ENCODE results near the gene GSAP.

Gene GSAP

GRCh38 chr7:77458786-77459185 is 42.6 kb upstream of the GSAP start:
- no peak overlapping the region for H3K27ac ChIP-seq
- no peak overlapping the region for H3K9ac ChIP-seq
- H3K4me1 ChIP-seq (ENCODE audit: low read depth, poor library complexity, severe bottlenecking) = no peaks in the 10 kb centered on the region
- no peak for TF ChIP-seq CTCF (conservative IDR thresholded peaks at IDR 0.05; ENCODE audit: low read depth, low read length)
- no peaks in the 10 kb centered on the region for H3K79me2 ChIP-seq (ENCODE audit: insufficient read depth, low read depth)
- no peak overlapping the region for H3K4me2 ChIP-seq
- H2AFZ ChIP-seq (ENCODE audit: low read depth) = no peak overlapping the region
- H3K36me3 ChIP-seq (ENCODE audit: insufficient read depth) = no peaks in the 10 kb centered on the region
- H3K4me3 ChIP-seq (IDR thresholded peaks at IDR 0.05; ENCODE audit: insufficient read depth, low read depth, low read length) = no peak overlapping the region
- H4K20me1 ChIP-seq (ENCODE audit: insufficient read depth) = no peaks in the 10 kb centered on the region
- H3K27me3 ChIP-seq (ENCODE audit: insufficient read depth, low read depth) = no peaks in the 10 kb centered on the region

- H3K79me2 ChIP-seq (ENCODE audit: insufficient read depth, low read depth) = no peaks in the 10 kb centered on the region
- no peaks in the 10 kb centered on the region for H3K27me3 ChIP-seq (ENCODE audit: insufficient read depth, low read depth)
- no peaks in the 10 kb centered on the region for H3K4me1 ChIP-seq (ENCODE audit: low read depth, poor library complexity, severe bottlenecking)
- no peak overlapping the region for H3K9ac ChIP-seq
- H3K36me3 ChIP-seq (ENCODE audit: insufficient read depth) = no peaks in the 10 kb centered on the region
- H2AFZ ChIP-seq (ENCODE audit: low read depth) = no peak overlapping the region
- H4K20me1 ChIP-seq (ENCODE audit: insufficient read depth) = no peaks in the 10 kb centered on the region
- no peak for TF ChIP-seq CTCF (conservative IDR thresholded peaks at IDR 0.05; ENCODE audit: low read depth, low read length)
- H3K4me3 ChIP-seq (IDR thresholded peaks at IDR 0.05; ENCODE audit: insufficient read depth, low read depth, low read length) = no peak overlapping the region
- H3K27ac ChIP-seq = no peak overlapping the region
- no peak overlapping the region for H3K4me2 ChIP-seq
Observed at GRCh38 chr7:77457779-77458178, 41.6 kb upstream of the GSAP start.

GRCh38 chr7:77456696-77457095 is 40.5 kb upstream of the GSAP start:
- Histone ChIP-seq H3K27me3 (ENCODE audit: insufficient read depth, low read depth) (no peaks in the 10 kb centered on the region), H3K4me1 (ENCODE audit: low read depth, poor library complexity, severe bottlenecking) (no peaks in the 10 kb centered on the region), H3K9ac (no peak overlapping the region), H3K4me3 (IDR thresholded peaks at IDR 0.05; ENCODE audit: insufficient read depth, low read depth, low read length) (no peak overlapping the region), H3K27ac (no peak overlapping the region), H3K4me2 (no peak overlapping the region), H3K79me2 (ENCODE audit: insufficient read depth, low read depth) (no peaks in the 10 kb centered on the region), H3K36me3 (ENCODE audit: insufficient read depth) (no peaks in the 10 kb centered on the region), H2AFZ (ENCODE audit: low read depth) (no peak overlapping the region), H4K20me1 (ENCODE audit: insufficient read depth) (no peaks in the 10 kb centered on the region)
- TF ChIP-seq CTCF (conservative IDR thresholded peaks at IDR 0.05; ENCODE audit: low read depth, low read length) = no peak

GRCh38 chr7:77455321-77455720 is 39.2 kb upstream of the GSAP start:
- Histone ChIP-seq H3K36me3 (ENCODE audit: insufficient read depth) (no peaks in the 10 kb centered on the region), H3K9ac (no peak overlapping the region), H3K4me1 (ENCODE audit: low read depth, poor library complexity, severe bottlenecking) (no peaks in the 10 kb centered on the region), H3K27ac (no peak overlapping the region), H3K4me3 (IDR thresholded peaks at IDR 0.05; ENCODE audit: insufficient read depth, low read depth, low read length) (no peak overlapping the region), H3K27me3 (ENCODE audit: insufficient read depth, low read depth) (no peaks in the 10 kb centered on the region), H3K4me2 (no peak overlapping the region), H3K79me2 (ENCODE audit: insufficient read depth, low read depth) (no peaks in the 10 kb centered on the region), H2AFZ (ENCODE audit: low read depth) (no peak overlapping the region), H4K20me1 (ENCODE audit: insufficient read depth) (no peaks in the 10 kb centered on the region)
- no peak for TF ChIP-seq CTCF (conservative IDR thresholded peaks at IDR 0.05; ENCODE audit: low read depth, low read length)

GRCh38 chr7:77454802-77455201 is 38.7 kb upstream of the GSAP start:
- Histone ChIP-seq H3K4me2 (no peak overlapping the region), H3K79me2 (ENCODE audit: insufficient read depth, low read depth) (no peaks in the 10 kb centered on the region), H3K9ac (no peak overlapping the region), H2AFZ (ENCODE audit: low read depth) (no peak overlapping the region), H3K36me3 (ENCODE audit: insufficient read depth) (no peaks in the 10 kb centered on the region), H3K4me3 (IDR thresholded peaks at IDR 0.05; ENCODE audit: insufficient read depth, low read depth, low read length) (no peak overlapping the region), H4K20me1 (ENCODE audit: insufficient read depth) (no peaks in the 10 kb centered on the region), H3K4me1 (ENCODE audit: low read depth, poor library complexity, severe bottlenecking) (no peaks in the 10 kb centered on the region), H3K27me3 (ENCODE audit: insufficient read depth, low read depth) (no peaks in the 10 kb centered on the region), H3K27ac (no peak overlapping the region)
- no peak for TF ChIP-seq CTCF (conservative IDR thresholded peaks at IDR 0.05; ENCODE audit: low read depth, low read length)
